GM23338 (cell line): ENCODE results near the gene HEMK1. TPM values are rescaled to one million over a fixed set of nuclear protein-coding genes. Genes with fewer than 3 reads are reported as not detected.

ENCODE experiments used
- ATAC-seq: fragments of 200-7000 bp; cut with Tn5 transposase; 3 replicates; pipeline ENCODE4 v1.9.1; 2020
- DNase-seq: peaks from one replicate; pipeline ENCODE4 v3.0.0-alpha.2; 2015; ENCODE audit warnings: low spot score
- H2AFZ ChIP-seq: fragments of 200-600 bp; sonication (generic); 2 replicates; pipeline ENCODE4 v1.8.0; 2016; ENCODE audit warnings: antibody characterized with exemption, mild to moderate bottlenecking, moderate library complexity
- H3F3A ChIP-seq: fragments of 200-600 bp; sonication (generic); replicated peaks from 2 replicates; pipeline ENCODE4 v1.8.0; 2017; ENCODE audit warnings: antibody characterized with exemption, mixed run types, low read depth
- H3K27ac ChIP-seq: fragments of 200-600 bp; sonication (generic); 2 replicates; pipeline ENCODE4 v1.6.1; 2016; ENCODE audit warnings: low read depth
- H3K27me3 ChIP-seq: fragments of 200-600 bp; sonication (generic); 2 replicates; pipeline ENCODE4 v1.8.0; 2016; ENCODE audit warnings: mild to moderate bottlenecking, mixed run types, moderate library complexity; ENCODE audit not compliant: insufficient read depth
- H3K36me3 ChIP-seq: fragments of 200-600 bp; sonication (generic); 2 replicates; pipeline ENCODE4 v1.8.0; 2016; ENCODE audit warnings: mild to moderate bottlenecking; ENCODE audit not compliant: insufficient read depth
- H3K4me1 ChIP-seq: fragments of 200-600 bp; sonication (generic); 2 replicates; pipeline ENCODE4 v1.8.0; 2016; ENCODE audit warnings: mild to moderate bottlenecking, moderate library complexity; ENCODE audit not compliant: insufficient read depth
- H3K4me2 ChIP-seq: fragments of 200-600 bp; sonication (generic); 2 replicates; pipeline ENCODE4 v1.7.1; 2017; ENCODE audit warnings: mixed run types
- H3K4me3 ChIP-seq: fragments of 200-600 bp; sonication (generic); 2 replicates; pipeline ENCODE4 v1.6.1; 2016; ENCODE audit warnings: mixed run types
- H3K79me2 ChIP-seq: fragments of 200-600 bp; sonication (generic); replicated peaks from 2 replicates; pipeline ENCODE4 v1.8.0; 2017; ENCODE audit warnings: mild to moderate bottlenecking; ENCODE audit not compliant: insufficient read depth
- H3K9me2 ChIP-seq: fragments of 200-600 bp; sonication (generic); 2 replicates; pipeline ENCODE4 v1.8.0; 2017; ENCODE audit not compliant: insufficient read depth
- H4K20me1 ChIP-seq: fragments of 200-600 bp; sonication (generic); replicated peaks from 2 replicates; pipeline ENCODE4 v1.8.0; 2017; ENCODE audit warnings: mild to moderate bottlenecking; ENCODE audit not compliant: insufficient read depth
- H3K27ac Mint-ChIP-seq: 2 replicates; pipeline ENCODE4 v1.8.0; 2020; ENCODE audit warnings: inconsistent platforms, mild to moderate bottlenecking, moderate library complexity, mixed read lengths
- H3K27me3 Mint-ChIP-seq: 3 replicates; pipeline ENCODE4 v1.8.0; 2022; ENCODE audit warnings: low read depth, mild to moderate bottlenecking, moderate library complexity, mixed read lengths, inconsistent platforms; ENCODE audit not compliant: insufficient read depth, poor library complexity
- H3K36me3 Mint-ChIP-seq: 3 replicates; pipeline ENCODE4 v1.8.0; 2021; ENCODE audit warnings: low read depth, mild to moderate bottlenecking, inconsistent platforms, moderate library complexity, mixed read lengths
- H3K4me1 Mint-ChIP-seq: 3 replicates; pipeline ENCODE4 v1.8.0; 2020; ENCODE audit warnings: mild to moderate bottlenecking, inconsistent platforms, mixed read lengths
- H3K4me3 Mint-ChIP-seq: 3 replicates; pipeline ENCODE4 v1.8.0; 2021; ENCODE audit warnings: moderate library complexity, mild to moderate bottlenecking, inconsistent platforms, mixed read lengths
- H3K9me3 Mint-ChIP-seq: 3 replicates; pipeline ENCODE4 v1.8.0; 2020; ENCODE audit warnings: moderate library complexity, mild to moderate bottlenecking, inconsistent platforms, mixed read lengths
- CTCF ChIP-seq, 2 experiments: fragments of 200-600 bp in 1 of 2; sonication (generic) in 1 of 2; conservative IDR thresholded peaks; 2 replicates each; pipeline versions ENCODE4 v1.5.1 to v1.6.1; 2016 to 2017; ENCODE audit warnings: antibody characterized with exemption in 2 of 2, low read depth in 2 of 2, mild to moderate bottlenecking in 2 of 2, moderate library complexity in 1 of 2
- ETS1 ChIP-seq: IDR thresholded peaks from 2 replicates; pipeline ENCODE4 v1.6.1; 2016; ENCODE audit warnings: antibody characterized with exemption
- EZH2phosphoT487 ChIP-seq: fragments of 200-600 bp; sonication (generic); IDR thresholded peaks from one replicate; pipeline ENCODE4 v1.8.1; 2018; ENCODE audit warnings: antibody characterized with exemption; ENCODE audit not compliant: unreplicated experiment
- JUNB ChIP-seq: IDR thresholded peaks from one replicate; pipeline ENCODE4 v1.6.1; 2016; ENCODE audit warnings: antibody characterized with exemption; ENCODE audit not compliant: unreplicated experiment
- NANOG ChIP-seq: IDR thresholded peaks from 2 replicates; pipeline ENCODE4 v1.6.1; 2016; ENCODE audit warnings: antibody characterized with exemption, borderline replicate concordance
- POLR2AphosphoS5 ChIP-seq: IDR thresholded peaks from 2 replicates; pipeline ENCODE4 v1.6.1; 2016; ENCODE audit warnings: antibody characterized with exemption, low read depth
- STAT1 ChIP-seq: IDR thresholded peaks from one replicate; pipeline ENCODE4 v1.6.1; 2016; ENCODE audit warnings: antibody characterized with exemption; ENCODE audit not compliant: unreplicated experiment
- ZNF114 ChIP-seq: fragments of 250-450 bp; sonication (Bioruptor Pico); IDR thresholded peaks from 2 replicates; pipeline ENCODE4 v1.5.0; 2020; ENCODE audit warnings: mild to moderate bottlenecking, moderate library complexity
- ZNF331 ChIP-seq: fragments of 250-450 bp; sonication (Bioruptor Pico); IDR thresholded peaks from 2 replicates; pipeline ENCODE4 v1.5.0; 2020; ENCODE audit warnings: low read depth, mild to moderate bottlenecking, moderate library complexity
- polyA plus RNA-seq: library from polyadenylated mRNA; unstranded; fragments of >200 nt; fragmentation: Nextera tagmentation; extraction: Ambion mirVana; gene quantifications from 2 replicates; pipeline ENCODE4 v1.2.1, GENCODE V29; 2016
- total RNA-seq: library from RNA; depleted of rRNA; stranded (reverse); fragments of >200 nt; shearing (Covaris generic); gene quantifications from 2 replicates; pipeline ENCODE4 v1.2.3, GENCODE V29; 2014

The HEMK1 gene
- total and polyA plus RNA-seq, 2 experiments from 2014 or later, result 5.6 to 10.1 TPM

GRCh38 chr3:50523279-50523811, 46.0 kb upstream of the HEMK1 start:
- H3K9me3 Mint-ChIP-seq, result no peaks in the 10 kb centered on the region
- H3K4me1 Mint-ChIP-seq, result peaks cover 65% of the 10 kb centered on the region
- H3K36me3 Mint-ChIP-seq, result no peaks in the 10 kb centered on the region
- Histone ChIP-seq H3K9me2 (no peaks in the 10 kb centered on the region), H2AFZ (no peak overlapping the region), H3K36me3 (no peaks in the 10 kb centered on the region; the same call in 1 of the 2 replicates), H4K20me1 (no peaks in the 10 kb centered on the region), H3K79me2 (no peaks in the 10 kb centered on the region), H3K4me3 (no peak overlapping the region), H3K4me2 (0 out of 2 replicates have a peak overlapping the region, but pooled peaks have one; percentile 38), H3F3A (peaks cover 3% of the 10 kb centered on the region; the same call in 1 of the 2 replicates), H3K27me3 (no peaks in the 10 kb centered on the region), H3K4me1 (peaks cover 41% of the 10 kb centered on the region), H3K27ac (no peak overlapping the region)
- peaks cover 29% of the 10 kb centered on the region for H3K27me3 Mint-ChIP-seq
- TF ChIP-seq STAT1, result no peak
- DNase-seq (no peak), ATAC-seq (no peak)
- H3K4me3 Mint-ChIP-seq, result no peak overlapping the region
- peak overlapping the region; percentile 56 for H3K27ac Mint-ChIP-seq

GRCh38 chr3:50524746-50525145, 44.6 kb upstream of the HEMK1 start:
- H3K36me3 Mint-ChIP-seq, result no peaks in the 10 kb centered on the region
- Histone ChIP-seq H3K27ac (no peak overlapping the region), H3F3A (no peaks in the 10 kb centered on the region), H3K4me3 (no peak overlapping the region), H3K79me2 (no peaks in the 10 kb centered on the region), H2AFZ (no peak overlapping the region), H3K9me2 (no peaks in the 10 kb centered on the region), H3K36me3 (no peaks in the 10 kb centered on the region; the same call in 1 of the 2 replicates), H3K27me3 (peaks cover 4% of the 10 kb centered on the region; the same call in 1 of the 2 replicates), H4K20me1 (no peaks in the 10 kb centered on the region), H3K4me2 (no peak overlapping the region), H3K4me1 (peaks cover 34% of the 10 kb centered on the region)
- ATAC-seq, result no peak
- no peaks in the 10 kb centered on the region for H3K9me3 Mint-ChIP-seq
- peaks cover 56% of the 10 kb centered on the region for H3K4me1 Mint-ChIP-seq
- no peak overlapping the region for H3K4me3 Mint-ChIP-seq
- H3K27me3 Mint-ChIP-seq, result peaks cover 22% of the 10 kb centered on the region
- DNase-seq, result no peak
- no peak overlapping the region for H3K27ac Mint-ChIP-seq
- TF ChIP-seq JUNB (no peak), ZNF331 (CRISPR knock-in tag) (no peak), POLR2AphosphoS5 (no peak)

GRCh38 chr3:50525191-50525910, 44.0 kb upstream of the HEMK1 start:
- Histone ChIP-seq H3K9me2 (no peaks in the 10 kb centered on the region), H3K36me3 (no peaks in the 10 kb centered on the region; the same call in 1 of the 2 replicates), H3K4me2 (no peak overlapping the region), H3K27ac (no peak overlapping the region), H3F3A (no peaks in the 10 kb centered on the region), H2AFZ (no peak overlapping the region), H3K27me3 (peaks cover 9% of the 10 kb centered on the region; the same call in 1 of the 2 replicates), H3K4me3 (no peak overlapping the region), H4K20me1 (no peaks in the 10 kb centered on the region), H3K79me2 (no peaks in the 10 kb centered on the region), H3K4me1 (peaks cover 34% of the 10 kb centered on the region)
- Mint-ChIP-seq H3K4me3 (no peak overlapping the region; the same call in 2 of the 3 replicates), H3K9me3 (no peaks in the 10 kb centered on the region), H3K27ac (peak overlapping the region; percentile 54; the same call in 1 of the 2 replicates), H3K4me1 (peaks cover 59% of the 10 kb centered on the region), H3K36me3 (no peaks in the 10 kb centered on the region), H3K27me3 (peaks cover 24% of the 10 kb centered on the region)
- TF ChIP-seq ZNF331 (CRISPR knock-in tag) (no peak), NANOG (no peak), EZH2phosphoT487 (no peak), ETS1 (no peak), CTCF (conservative IDR thresholded peaks at IDR 0.05; ENCODE audit: low read depth in 2 of 2) (no peak), ZNF114 (CRISPR knock-in tag) (no peak)
- ATAC-seq, result no peak
- DNase-seq, result no peak
